HUDEP-2 (cell line): ENCODE measurements around the gene S100A3.

Source experiments
- DNase-seq, 76 experiments: peaks; one replicate each; lab custom pipeline; 2025; ENCODE audit not compliant: unreplicated experiment in 76 of 76; lab: John Stamatoyannopoulos, UW

S100A3 gene

DNA sequence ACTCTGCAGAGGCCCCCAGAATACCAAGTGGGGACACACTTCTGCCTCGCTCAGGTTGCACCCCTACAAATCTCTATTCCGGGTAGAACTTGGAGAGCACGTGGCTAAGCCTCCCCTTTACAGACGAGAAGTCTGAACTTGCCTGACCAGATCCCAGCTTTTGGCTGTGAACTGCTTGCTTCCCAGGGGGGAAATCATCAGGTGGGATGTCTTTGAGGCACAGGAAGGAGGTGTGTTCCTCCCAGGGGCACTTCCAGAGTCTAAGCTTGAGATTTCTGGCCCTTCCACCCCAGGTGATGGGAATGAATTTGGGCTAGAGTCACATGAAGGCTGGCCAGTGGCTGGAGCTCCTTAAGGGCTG lies 1.3 kb upstream of the S100A3 start:
- DNase-seq, result no peak

DNA sequence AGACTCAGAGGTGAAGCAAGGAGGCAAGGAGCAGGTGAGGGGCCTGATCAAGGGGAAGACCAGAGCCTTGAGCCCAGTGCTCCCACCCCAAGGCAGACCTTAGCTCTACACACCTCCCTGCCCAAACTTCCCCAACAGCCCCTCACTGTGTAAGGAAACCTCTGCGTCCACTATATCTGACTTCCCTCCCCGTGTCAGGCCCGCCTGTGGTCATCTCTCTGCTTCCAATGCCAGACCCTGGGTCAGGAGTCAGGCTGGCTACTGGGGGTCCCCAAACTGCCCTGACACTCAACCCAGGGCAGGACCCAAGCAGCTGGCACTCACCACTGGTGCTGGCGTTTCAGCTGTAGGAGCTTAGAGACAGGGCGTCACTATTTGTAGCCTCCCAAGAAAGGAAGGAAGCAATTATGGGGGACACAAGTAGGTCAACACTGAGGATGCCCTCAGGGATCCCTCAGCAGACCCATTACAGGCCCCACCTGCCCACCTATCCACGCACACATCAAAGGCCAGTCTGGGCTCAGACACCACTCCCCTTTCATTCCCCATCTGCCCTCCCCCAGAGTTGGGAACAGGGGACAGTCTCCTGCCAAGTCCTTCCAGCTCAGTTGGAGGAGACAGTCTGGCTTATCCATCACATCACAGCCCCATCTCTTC lies 811 bp upstream of the S100A3 start:
- DNase-seq, result no peak

DNA sequence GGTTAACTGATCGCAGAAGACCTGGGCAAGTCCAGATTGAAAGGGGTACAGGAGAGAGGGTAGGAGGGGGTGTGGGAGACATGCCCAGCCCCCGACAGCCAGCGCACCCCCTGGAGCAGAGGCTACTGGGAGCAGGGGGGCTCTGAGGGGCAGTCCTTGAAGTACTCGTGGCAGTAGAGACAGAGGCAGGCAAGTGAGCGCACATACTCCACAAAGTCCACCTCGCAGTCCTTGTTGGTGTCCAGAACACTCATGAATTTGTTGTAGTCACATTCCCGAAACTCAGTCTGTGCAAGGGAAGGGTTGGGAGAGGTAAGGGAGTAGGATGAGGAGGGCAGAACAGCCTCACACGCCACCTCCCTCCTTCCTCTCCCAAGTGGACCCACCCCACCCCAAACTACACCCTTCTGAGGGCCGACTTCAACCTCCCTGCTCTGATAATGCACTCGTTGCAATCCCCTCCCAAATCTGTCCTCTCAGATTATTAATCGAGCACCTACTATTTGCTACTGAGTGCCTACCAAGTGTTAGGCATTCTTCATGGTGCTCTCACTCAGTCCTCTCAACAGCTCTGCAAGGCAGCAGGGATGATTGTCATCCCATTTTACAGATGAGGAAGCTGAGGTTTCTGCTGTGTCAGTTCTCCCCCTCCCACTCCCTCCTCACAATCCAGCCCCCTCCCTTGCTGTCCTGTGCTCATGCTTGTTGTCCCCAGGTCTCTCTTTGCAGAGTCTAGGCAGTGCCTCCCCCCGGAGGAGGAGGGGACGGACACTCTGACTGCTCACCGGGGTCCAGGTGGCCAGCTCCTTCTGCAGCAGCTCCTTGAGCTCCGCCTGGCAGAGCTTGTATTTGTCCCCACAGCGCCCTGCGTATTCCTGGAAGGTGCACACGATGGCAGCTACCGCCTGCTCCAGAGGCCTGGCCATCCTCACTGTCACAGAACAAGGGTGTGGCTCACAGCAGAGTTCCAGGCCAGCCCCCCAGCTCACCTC lies 1.2 kb downstream of the S100A3 start:
- DNase-seq, result peak in 66 of 76 experiments; percentile 21 to 82 (median 53)

DNA sequence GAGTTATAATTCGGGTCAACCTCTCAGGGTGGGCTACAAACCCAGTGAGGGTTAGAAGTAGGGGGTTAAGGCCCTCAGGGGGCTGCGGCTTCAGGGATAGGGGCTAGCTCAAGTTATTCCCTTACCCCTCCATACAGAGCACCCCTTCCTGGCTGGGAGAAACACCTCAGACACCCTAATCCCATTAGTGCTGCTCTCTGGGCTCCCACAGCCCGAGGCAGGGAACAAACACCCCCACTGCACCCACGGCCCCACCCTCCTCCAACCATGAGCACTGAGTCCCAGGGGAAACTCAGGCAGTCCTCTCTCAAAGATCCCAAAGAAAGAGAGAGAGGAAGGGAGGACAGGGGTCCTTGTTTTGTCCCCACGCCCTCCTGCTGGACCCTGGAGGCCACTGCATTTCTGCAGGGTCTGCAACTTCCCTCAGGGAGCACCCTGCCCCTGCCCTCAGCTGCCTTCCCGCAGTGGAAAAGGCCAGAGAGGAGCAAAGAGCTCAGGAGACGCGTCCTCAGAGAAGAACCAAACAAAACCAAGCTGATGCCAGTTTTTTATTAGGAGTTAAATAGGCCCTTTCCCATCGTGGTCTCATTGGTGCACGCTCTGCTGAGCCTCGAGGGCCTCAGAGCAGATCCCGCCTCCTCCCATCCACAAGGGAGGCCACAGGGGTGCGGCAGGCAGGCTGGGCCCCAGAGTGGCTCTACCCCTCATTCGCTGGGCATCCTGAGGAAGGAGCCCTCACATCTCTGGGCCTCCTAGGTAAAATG lies 2.1 kb downstream of the S100A3 start:
- peak in 55 of 76 experiments; percentile 17 to 72 (median 42) for DNase-seq

DNA sequence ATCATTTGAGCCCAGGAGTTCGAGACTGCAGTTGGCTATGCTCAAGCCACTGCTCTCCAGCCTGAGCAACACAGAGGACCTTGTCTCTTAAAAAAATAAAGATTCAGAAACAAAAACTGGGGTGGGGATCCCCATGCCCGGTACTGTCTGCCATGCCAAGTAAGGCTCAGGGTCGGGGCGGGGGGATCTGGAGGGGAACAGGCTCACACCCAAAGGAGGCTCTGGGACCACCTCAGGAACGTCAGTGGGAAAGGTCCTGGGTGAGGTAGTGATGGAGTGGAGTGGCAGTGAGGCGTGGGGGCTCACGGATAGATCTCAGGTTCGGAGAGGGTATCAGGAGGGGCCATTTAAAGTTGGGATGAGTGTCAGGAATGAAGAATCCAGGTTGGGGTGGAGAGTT lies 2.7 kb downstream of the S100A3 start:
- peak in 1 of 76 experiments; percentile 29 for DNase-seq

DNA sequence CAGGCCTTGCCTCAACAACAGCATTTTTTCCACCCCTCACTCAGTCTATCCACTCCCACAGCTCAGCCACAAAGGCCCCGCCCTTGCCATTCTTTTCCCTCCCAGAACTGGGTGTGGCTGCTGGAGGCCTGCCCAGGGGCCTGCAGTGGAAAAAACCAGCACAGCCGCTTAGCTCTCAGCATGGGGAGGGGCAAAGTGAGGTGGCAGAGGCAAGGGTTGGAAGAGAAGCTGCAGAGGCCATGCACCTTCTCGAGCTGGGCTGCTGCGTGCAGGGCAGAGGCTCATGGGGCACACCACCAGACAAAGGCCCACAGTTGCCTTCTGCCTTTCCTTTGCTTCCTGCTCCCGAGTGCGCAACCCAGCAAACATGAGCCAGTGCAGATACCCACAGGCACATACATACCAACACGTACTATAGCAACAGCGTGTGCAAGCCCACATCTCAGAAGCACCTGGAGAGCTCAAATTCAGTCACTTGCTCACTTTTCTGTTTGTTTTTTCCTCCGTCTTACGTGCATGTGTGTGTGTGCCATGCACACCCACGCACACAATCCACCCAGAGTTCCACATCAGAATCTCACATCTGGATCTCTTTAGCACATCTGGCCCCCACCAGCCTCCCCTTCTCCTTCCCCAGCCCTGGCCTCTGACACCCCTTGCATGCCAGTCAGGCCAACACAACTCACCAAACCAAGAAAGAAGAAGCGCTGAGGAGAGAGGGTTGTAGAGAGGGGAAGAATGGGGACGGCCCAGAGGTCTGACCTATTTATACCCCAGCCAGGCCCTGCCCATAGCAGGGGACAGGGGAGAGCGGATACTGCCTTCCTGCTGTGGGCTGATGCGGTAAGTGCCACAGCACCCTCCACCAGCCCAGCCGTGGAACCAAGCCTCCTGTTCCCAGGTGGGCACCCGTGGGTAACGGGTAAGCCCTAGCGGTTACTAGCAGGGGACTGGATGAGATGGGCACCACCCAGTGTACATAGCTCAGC lies 3.7 kb downstream of the S100A3 start, which contains the start of gene S100A4:
Gene S100A4, minus strand, starts transcription at position 740 of the 989 bp plus-strand sequence. CDS start 1,012 bp downstream, outside the sequence.
- peak in 75 of 76 experiments; percentile 66 to 99 (median 96) for DNase-seq

DNA sequence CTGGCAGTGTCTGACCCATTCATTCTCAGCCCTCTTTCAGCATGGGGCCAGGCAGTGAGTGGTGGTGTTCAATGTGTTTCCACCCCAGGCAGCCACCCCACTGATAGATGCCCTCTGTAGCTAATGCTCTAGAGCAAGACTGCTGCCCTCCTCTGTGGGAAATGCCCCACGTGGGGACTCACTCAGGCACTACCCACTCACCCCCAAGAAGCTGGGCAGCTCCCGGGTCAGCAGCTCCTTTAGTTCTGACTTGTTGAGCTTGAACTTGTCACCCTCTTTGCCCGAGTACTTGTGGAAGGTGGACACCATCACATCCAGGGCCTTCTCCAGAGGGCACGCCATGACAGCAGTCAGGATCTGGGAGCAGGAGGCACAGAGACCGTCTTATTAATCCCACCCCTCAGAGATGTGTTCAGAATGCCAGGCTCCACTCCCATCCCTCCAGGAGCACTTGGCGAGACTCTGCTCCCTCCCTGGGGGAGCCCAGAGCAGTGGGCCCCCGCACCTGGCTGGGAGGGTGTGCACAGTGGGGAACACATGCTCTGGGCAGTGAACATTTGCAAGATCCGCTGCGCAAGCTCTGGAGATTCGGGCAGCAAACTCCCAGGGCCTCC lies 4.5 kb downstream of the S100A3 start:
- DNase-seq, result peak in 5 of 76 experiments; percentile 19 to 59 (median 19)

DNA sequence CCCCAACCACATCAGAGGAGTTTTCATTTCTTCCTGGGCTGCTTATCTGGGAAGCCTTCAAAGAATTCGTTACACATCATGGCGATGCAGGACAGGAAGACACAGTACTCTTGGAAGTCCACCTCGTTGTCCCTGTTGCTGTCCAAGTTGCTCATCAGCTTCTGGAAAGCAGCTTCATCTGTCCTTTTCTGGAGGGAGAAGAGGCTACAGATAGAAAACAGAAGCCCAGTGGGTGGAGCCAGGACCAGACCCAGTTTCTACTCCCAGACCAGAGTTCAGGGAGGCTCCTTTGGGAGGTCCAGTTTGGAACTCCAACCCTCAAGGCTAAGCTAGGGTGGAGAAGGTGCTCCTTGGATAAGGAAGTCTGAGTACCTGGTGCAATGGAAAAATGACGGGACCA lies 5.3 kb downstream of the S100A3 start:
- peak in 3 of 76 experiments; percentile 7 to 23 (median 12) for DNase-seq

DNA sequence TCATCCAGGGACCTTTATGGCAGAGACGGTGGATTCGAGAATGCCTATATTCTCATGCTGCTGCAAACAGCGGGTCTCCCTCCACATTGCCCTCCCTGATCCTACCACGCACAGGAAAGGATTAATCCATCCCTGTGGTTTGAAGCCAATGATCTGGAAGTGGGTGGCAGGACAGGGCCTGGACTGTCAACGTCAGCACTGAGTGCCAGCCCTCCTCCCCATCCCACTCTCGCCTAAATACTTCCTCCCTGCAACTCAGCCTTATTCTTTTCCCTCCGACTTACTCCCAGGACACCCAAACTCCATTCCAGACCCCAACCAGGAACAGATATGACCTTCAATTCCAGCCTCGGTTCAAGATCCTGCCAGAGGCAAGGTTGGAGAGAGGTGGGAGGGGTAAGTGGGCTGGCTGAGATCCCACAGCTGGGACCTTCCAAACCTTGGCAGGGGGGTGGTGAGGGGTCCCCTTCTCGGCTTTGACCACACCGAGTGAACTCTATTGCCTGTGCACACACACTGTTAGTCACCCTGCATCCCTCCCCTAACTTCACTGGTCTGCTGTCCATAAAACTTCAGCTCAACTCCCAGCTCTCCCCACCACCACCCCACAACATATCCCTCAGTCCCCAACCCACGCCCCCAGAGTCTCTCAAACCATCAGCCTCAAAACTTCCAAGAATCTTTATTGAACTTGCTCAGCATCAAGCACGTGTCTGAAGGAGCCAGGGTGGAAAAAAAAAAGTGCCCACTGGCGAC lies 5.9 kb downstream of the S100A3 start:
- no peak for DNase-seq

DNA sequence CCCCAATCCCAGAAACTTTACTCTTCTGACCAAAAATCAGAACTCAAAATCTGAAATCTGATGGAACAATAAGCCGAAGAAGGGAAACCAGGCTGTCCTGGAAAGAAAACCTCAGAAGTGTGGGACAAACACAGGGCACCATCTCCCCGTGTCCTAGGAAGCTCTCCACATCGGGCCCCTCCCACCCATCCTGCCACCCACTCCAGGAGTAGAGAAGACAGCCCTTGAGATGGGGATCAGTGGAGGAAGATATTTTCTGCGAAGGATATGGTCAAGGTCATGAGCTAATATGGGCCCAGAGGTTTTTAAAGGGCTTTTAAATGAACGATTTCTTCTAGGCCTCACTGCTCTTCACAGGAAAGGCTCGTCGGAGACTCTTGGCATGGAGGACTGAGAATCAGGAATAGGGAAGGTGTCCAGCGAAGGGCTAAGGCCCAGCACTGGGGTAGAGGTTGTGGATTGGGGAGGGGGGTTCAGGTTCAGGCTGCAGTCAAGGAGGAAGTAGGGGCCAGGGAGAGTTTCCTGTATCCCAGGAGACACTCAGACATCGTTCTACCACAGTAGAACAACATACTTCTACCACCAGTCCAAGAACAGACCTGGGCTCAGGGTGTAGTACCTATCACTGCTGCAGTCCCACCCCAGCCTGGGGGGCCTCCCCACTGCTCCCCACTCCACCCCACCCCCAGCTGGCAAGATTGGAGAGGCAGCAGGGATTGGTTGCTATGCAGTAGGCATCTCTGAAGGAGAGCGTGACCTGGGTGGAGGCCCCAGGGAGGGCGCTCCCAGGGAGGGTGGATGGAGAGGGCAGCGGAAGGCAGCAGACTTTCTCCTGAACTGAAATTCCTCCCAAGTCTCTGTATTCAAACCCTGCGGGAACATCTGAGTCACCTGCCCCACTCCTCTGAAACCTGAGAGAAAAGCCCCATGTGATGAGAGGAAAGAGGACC lies 7.1 kb downstream of the S100A3 start:
- DNase-seq, result peak in 7 of 76 experiments; percentile 2 to 32 (median 24)

DNA sequence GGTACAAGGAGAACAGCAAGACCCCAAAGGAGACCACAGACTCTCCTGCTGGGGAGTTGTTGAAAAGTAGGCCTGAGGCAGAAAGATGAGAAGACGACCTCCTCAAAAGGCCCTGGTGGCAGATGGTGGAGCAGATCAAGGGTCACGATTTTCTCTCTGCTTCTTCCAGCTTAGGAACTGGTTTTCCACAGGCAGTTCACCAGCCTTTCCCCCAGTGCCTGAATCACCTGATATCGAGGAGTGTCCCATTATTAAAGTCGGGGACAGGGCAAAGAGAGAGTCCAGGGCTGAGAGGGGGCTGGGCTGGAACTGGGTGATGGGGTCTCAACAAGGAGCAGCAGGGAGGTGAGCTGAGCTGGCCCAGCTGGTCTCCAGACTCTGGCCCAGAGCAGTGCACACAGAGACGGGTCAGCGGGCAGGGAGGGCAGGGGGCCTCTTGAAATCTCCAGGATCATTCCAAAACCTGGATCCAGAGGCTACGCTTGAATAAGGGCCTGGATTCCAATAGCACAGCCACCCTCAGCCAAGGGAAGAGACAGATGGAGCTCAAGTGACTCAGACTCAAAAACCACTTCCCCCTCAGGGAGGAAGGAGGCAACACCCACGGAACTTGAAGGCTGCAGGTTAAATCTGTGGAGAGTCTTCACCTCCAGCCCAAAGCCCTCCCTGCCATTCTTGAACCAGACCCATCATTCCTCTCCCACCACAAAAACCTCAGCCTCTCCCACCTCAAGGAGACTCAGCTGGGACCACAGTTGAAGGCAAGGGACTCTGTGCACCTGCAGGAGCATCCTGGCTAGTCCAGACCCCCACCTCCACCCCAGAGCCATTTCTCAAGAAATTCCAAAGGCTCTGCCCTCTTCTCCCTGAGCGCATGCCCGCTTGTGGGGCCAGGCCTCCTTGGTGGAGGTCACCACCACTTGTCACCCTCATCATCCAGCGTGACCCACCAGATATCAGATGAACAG lies 8.4 kb downstream of the S100A3 start, which contains the start of gene S100A5:
Gene S100A5, minus strand, starts transcription at position 541 of the 968 bp plus-strand sequence. CDS start 743 bp downstream, outside the sequence.
- no peak for DNase-seq

DNA sequence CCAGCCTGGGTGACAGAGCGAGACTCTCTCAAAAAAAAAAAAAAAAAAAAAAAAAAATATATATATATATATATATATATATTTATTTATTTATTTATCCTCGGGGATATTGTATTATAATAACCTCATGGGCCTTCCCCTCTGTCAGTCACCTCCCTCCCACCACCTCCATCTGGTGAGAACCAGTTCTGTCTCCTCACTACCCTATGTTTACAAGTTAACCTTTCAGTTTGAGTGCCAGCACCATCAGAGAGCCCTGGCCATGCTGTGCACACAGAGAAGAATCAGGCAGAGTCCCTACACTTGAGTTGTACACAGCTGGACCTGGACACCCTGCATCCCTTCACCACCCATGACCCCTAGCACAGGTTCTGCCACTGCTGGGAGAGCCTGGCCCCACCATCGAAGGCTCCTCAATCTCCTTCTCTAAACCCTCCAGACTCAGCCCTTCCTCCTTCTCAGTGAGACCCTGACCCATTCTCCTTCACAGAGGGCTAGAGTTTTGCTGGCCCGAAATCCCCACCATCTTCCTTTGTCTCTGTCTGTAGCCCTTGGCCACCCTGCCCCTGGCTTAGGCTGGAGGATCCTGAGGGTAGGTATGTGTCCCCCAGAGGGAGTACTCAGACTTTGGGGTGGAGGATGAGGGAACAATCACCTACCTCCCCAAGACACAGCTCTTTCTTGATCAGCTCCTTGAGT lies 9.5 kb downstream of the S100A3 start:
- DNase-seq, result no peak

DNA sequence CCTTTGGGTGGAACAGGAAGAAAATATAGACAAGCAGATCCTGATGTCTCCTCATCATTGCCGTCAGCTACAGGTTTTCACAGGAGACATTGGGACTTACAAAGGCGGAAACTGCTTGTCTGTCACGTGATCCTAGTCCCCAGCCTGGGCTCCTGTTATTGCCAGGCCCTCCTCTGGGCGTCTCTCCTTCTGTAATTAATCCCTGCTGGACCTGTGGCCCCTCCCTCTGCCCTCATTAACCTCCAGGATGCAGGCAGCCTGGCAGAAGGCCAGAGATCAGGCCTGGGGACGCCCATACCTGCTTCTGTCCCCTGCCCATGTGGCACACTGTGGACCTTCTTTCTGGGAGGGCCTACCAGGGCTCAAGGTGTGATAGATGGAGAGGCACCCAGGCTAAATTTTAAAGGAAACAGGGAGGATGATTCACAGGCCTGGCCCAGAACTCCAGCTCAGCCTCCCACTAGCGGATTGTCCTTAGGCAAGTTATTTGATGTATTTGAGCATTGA lies 10.7 kb downstream of the S100A3 start:
- peak in 42 of 76 experiments; percentile 20 to 83 (median 44) for DNase-seq

DNA sequence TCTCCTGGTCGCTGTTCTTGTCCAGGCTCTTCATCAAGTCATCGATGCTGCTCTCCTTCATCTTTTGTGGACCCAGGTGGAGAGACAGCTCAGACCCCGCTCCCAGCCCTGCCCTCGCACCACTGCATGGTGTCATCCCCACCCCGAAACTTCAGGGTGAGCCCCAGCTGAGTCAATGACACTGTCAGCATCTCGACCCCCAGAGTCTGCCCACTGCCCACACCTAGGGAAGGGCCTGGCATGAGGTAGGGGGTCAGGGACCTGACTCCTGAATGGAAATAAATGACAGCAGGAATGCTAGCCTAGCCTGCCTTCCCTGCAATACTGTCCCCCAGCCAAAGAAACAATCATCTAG lies 11.7 kb downstream of the S100A3 start:
- no peak for DNase-seq

DNA sequence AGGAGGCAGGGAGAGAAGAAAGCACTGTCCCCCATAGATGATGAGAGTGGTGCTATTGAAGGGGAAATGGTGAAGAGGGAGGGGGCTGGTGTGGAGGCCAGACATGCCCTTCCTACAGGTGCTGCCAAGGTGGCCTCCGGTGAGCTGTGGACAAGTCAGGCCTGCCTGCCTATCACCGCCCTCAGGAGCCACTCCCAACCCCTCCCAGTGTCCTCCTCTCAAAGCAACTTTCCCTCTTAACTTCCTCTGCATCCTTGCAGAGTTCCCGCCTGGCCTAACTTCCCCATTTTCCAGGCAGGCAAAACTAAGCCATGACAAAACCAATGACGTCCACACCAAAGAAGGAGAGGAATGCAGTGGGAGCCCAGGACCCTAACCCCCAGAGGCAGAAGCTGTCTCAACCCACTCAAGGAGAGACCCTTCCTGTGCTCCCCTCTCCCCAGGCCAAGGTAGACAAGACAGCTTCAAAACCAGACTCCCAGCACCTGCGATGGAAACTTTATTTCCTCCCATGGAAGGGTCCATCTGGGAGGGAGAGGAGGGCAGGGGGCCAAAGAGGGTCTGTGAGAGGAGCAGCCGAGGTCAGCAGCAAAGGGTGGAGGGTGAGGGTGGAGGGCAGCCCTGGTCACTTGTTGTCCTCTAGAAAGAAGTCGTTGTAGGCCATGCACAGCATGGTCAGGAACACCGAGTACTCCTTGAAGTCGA lies 12.2 kb downstream of the S100A3 start:
- no peak for DNase-seq
